Effector memory CD4-positive, alpha-beta T cell (primary cell): ENCODE measurements around the gene SPPL3.

Experiments
- DNase-seq, 3 donors: peaks; one replicate each; pipeline ENCODE4 v3.0.0-alpha.2; 2020
- H3K27ac ChIP-seq: 2 replicates; pipeline ENCODE4 v1.7.0; 2013; ENCODE audit warnings: mild to moderate bottlenecking, low read length, moderate library complexity; ENCODE audit not compliant: insufficient read depth, poor library complexity, severe bottlenecking
- H3K27me3 ChIP-seq: replicated peaks from 2 replicates; pipeline ENCODE4 v1.7.0; 2013; ENCODE audit warnings: mild to moderate bottlenecking, low read length; ENCODE audit not compliant: insufficient read depth, control insufficient read depth, poor library complexity, severe bottlenecking
- H3K36me3 ChIP-seq: 2 replicates; pipeline ENCODE4 v1.7.0; 2013; ENCODE audit warnings: mild to moderate bottlenecking, low read length, moderate library complexity; ENCODE audit not compliant: control insufficient read depth, insufficient read depth
- H3K4me1 ChIP-seq: 2 replicates; pipeline ENCODE4 v1.7.0; 2013; ENCODE audit warnings: low read length, mild to moderate bottlenecking; ENCODE audit not compliant: control insufficient read depth, insufficient read depth, poor library complexity, severe bottlenecking
- H3K4me3 ChIP-seq: 2 replicates; pipeline ENCODE4 v1.7.0; 2013; ENCODE audit warnings: low read length, low read depth, mild to moderate bottlenecking; ENCODE audit not compliant: insufficient read depth, poor library complexity, severe bottlenecking
- H3K9me3 ChIP-seq: 2 replicates; pipeline ENCODE4 v1.7.0; 2013; ENCODE audit warnings: mild to moderate bottlenecking, low read length, moderate library complexity; ENCODE audit not compliant: control insufficient read depth

The SPPL3 gene

GRCh38 chr12:120757949-120758348 lies 146.2 kb downstream of the SPPL3 start:
- peaks cover 3% of the 10 kb centered on the region for H3K36me3 ChIP-seq
- no peaks in the 10 kb centered on the region for H3K4me1 ChIP-seq

GRCh38 chr12:120757226-120757742 lies 146.9 kb downstream of the SPPL3 start:
- no peak for DNase-seq
- H3K9me3 ChIP-seq: no peaks in the 10 kb centered on the region
- H3K4me1 ChIP-seq: no peaks in the 10 kb centered on the region
- no peaks in the 10 kb centered on the region for H3K36me3 ChIP-seq
- no peak overlapping the region for H3K27ac ChIP-seq
- no peaks in the 10 kb centered on the region for H3K27me3 ChIP-seq
- no peak overlapping the region for H3K4me3 ChIP-seq

More at GRCh38 chr12:120757949-120758348, 146.2 kb downstream of the SPPL3 start:
- no peak for DNase-seq
- no peak overlapping the region for H3K4me3 ChIP-seq
- H3K27ac ChIP-seq: no peak overlapping the region
- H3K27me3 ChIP-seq: no peaks in the 10 kb centered on the region
- H3K9me3 ChIP-seq: no peaks in the 10 kb centered on the region

GRCh38 chr12:120755269-120755668 lies 148.9 kb downstream of the SPPL3 start:
- H3K4me1 ChIP-seq: no peaks in the 10 kb centered on the region
- no peak overlapping the region for H3K27ac ChIP-seq

GRCh38 chr12:120754792-120755191 lies 149.4 kb downstream of the SPPL3 start:
- Histone ChIP-seq H3K27me3 (no peaks in the 10 kb centered on the region), H3K9me3 (no peaks in the 10 kb centered on the region), H3K27ac (no peak overlapping the region), H3K36me3 (no peaks in the 10 kb centered on the region), H3K4me1 (no peaks in the 10 kb centered on the region), H3K4me3 (no peak overlapping the region)
- DNase-seq: no peak

More at GRCh38 chr12:120755269-120755668, 148.9 kb downstream of the SPPL3 start:
- Histone ChIP-seq H3K4me3 (no peak overlapping the region), H3K9me3 (no peaks in the 10 kb centered on the region), H3K27me3 (no peaks in the 10 kb centered on the region), H3K36me3 (no peaks in the 10 kb centered on the region)
- no peak for DNase-seq

DNA sequence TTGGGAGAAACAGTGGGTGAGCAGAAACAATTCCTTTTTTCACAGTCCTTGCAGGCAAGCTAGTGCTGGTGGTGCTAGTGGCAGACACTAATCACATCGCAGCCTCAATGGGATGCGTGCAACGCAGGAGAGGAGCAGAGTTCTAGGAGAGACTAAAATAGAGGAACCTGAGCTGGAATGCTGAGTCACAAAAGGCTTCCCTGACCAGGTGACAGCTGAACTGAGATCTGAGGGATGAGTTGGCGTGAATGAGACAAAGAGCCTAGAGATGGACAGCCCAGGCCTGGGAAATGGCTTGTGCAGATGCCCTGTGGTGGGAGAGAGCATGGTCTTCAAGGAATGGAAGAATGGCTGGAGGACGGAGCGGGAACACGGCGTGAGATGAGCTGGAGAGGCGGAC lies 152.8 kb downstream of the SPPL3 start:
- H3K9me3 ChIP-seq: no peaks in the 10 kb centered on the region
- H3K4me1 ChIP-seq: no peaks in the 10 kb centered on the region
- no peaks in the 10 kb centered on the region for H3K27me3 ChIP-seq
- no peak overlapping the region for H3K27ac ChIP-seq
- H3K4me3 ChIP-seq: no peak overlapping the region
- H3K36me3 ChIP-seq: no peaks in the 10 kb centered on the region
- DNase-seq: no peak

GRCh38 chr12:120750806-120751205 lies 153.4 kb downstream of the SPPL3 start:
- H3K4me3 ChIP-seq: no peak overlapping the region
- no peaks in the 10 kb centered on the region for H3K27me3 ChIP-seq
- H3K27ac ChIP-seq: no peak overlapping the region
- no peaks in the 10 kb centered on the region for H3K9me3 ChIP-seq
- no peaks in the 10 kb centered on the region for H3K4me1 ChIP-seq
- H3K36me3 ChIP-seq: no peaks in the 10 kb centered on the region
- no peak for DNase-seq

DNA sequence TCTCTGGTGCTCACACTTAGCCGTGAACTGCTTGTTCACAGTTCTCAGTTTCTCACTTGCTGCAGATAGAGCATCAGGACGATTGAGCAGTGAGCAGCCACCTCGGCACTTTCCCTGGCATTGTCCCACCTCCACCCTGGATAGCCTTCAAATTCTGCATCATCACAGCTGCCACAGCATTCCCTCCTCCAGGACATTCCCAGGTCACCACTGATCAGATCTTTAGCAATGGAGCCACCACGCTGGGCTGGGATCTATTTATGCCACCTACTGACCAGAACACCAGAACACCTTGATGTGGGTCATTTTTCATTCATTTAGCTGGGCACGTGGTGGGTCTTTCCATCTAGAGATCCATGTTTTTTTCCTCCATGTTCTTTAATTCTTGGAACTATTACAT lies 154.9 kb downstream of the SPPL3 start:
- no peaks in the 10 kb centered on the region for H3K9me3 ChIP-seq
- no peaks in the 10 kb centered on the region for H3K36me3 ChIP-seq

GRCh38 chr12:120748242-120748641 lies 155.9 kb downstream of the SPPL3 start:
- Histone ChIP-seq H3K27me3 (no peaks in the 10 kb centered on the region), H3K9me3 (no peaks in the 10 kb centered on the region), H3K4me3 (no peak overlapping the region), H3K27ac (no peak overlapping the region), H3K4me1 (no peaks in the 10 kb centered on the region), H3K36me3 (no peaks in the 10 kb centered on the region)
- no peak for DNase-seq

More for the DNA sequence above, 154.9 kb downstream of the SPPL3 start:
- Histone ChIP-seq H3K27ac (no peak overlapping the region), H3K27me3 (no peaks in the 10 kb centered on the region), H3K4me1 (no peaks in the 10 kb centered on the region), H3K4me3 (no peak overlapping the region)
- no peak for DNase-seq

GRCh38 chr12:120744922-120745493 lies 159.2 kb downstream of the SPPL3 start:
- no peaks in the 10 kb centered on the region for H3K36me3 ChIP-seq
- DNase-seq: no peak
- H3K4me1 ChIP-seq: no peaks in the 10 kb centered on the region
- H3K9me3 ChIP-seq: no peaks in the 10 kb centered on the region
- H3K27ac ChIP-seq: no peak overlapping the region
- H3K27me3 ChIP-seq: no peaks in the 10 kb centered on the region
- H3K4me3 ChIP-seq: no peak overlapping the region

DNA sequence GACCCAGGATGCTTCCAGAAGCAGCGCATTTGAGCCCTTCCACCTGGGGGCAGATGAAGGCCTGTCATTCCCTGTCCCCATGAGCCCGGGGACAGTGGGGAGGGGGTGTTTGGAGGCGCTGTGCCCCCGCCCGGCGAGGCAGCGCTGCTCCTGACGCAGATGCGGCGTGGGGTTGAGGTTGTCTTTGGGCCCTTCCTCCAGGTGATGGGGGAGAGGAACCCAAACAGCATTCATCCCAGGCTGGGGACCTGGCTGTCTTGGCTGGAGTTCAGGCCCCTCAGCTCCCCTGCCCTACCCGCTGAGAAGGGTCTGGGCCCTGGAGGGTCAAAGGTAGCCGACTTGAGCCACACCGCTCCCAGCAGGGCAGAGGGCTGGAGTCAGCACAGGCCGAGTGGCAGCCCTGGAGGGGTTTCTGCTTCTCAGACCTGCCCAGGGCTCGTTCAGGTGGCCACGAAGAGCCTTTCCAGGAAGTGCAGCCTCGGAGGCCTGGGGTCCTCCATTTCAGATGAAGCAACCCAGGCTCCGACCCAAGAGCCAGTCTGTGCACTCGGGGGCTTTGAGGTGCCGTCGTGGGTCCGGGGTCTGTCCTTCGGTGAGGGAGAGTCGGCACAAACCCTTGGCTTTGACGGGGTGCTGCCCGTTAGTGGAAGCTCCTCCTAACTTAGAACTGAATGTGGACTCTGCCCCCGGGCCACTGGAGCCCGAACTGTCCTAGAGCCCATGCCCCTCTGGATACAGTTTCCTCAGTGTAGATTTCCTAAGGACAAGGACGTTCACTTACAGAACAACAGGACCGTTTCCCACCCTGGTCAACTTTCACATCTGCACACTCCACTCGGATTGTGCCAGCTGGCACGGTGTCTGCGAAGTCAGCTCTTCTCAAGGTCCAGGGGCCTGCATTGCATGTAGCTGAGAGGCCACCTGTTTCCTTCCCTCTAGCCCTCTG lies 162.4 kb downstream of the SPPL3 start:
- no peak overlapping the region for H3K4me3 ChIP-seq
- DNase-seq: no peak

More for the DNA sequence above, 162.4 kb downstream of the SPPL3 start:
- no peak overlapping the region for H3K27ac ChIP-seq
- H3K36me3 ChIP-seq: peaks cover 4% of the 10 kb centered on the region
- H3K27me3 ChIP-seq: no peaks in the 10 kb centered on the region
- H3K4me1 ChIP-seq: no peaks in the 10 kb centered on the region
- H3K9me3 ChIP-seq: no peaks in the 10 kb centered on the region
